HEK293 (cell line): ENCODE results near the gene OLFM2.

Experiments
- CTCF ChIA-PET: fragments of 350-600 bp; formaldehyde crosslinking; extraction: SDS; loops from one replicate; lab custom pipeline; 2021; ENCODE audit warnings: antibody characterized with exemption; lab: Yijun Ruan, JAX
- POLR2A ChIA-PET: fragments of 300-600 bp; formaldehyde crosslinking; extraction: SDS; loops from one replicate; lab custom pipeline; 2020; ENCODE audit warnings: antibody characterized with exemption, inconsistent platforms; lab: Yijun Ruan, JAX
- H3K27ac ChIP-seq: fragments of 200-500 bp; sonication (Bioruptor generic); 2 replicates; pipeline ENCODE4 v1.5.1; 2014; ENCODE audit warnings: low read depth, low read length, control low read depth, inconsistent platforms; ENCODE audit errors: extremely low read depth
- H3K36me3 ChIP-seq, 2 experiments: fragments of 200-500 bp in 1 of 2; sonication (Bioruptor generic) in 1 of 2; 1 replicate in 1 of 2; 2 replicates in 1 of 2; pipeline ENCODE4 v1.5.1; 2014 to 2017; ENCODE audit warnings: inconsistent platforms in 2 of 2, low read length in 2 of 2; ENCODE audit not compliant: control insufficient read depth in 2 of 2, insufficient read depth in 1 of 2
- H3K4me1 ChIP-seq: fragments of 200-500 bp; sonication (Bioruptor generic); 2 replicates; pipeline ENCODE4 v1.5.1; 2014; ENCODE audit warnings: mild to moderate bottlenecking, low read length, inconsistent platforms; ENCODE audit not compliant: control insufficient read depth, insufficient read depth
- H3K4me3 ChIP-seq: 2 replicates; pipeline ENCODE4 v1.5.1; 2011; ENCODE audit warnings: low read depth, mild to moderate bottlenecking, control low read depth, low read length, moderate library complexity
- H3K9me3 ChIP-seq: fragments of 200-500 bp; sonication (Bioruptor generic); 2 replicates; pipeline ENCODE4 v1.5.1; 2014; ENCODE audit warnings: low read depth, low read length, inconsistent platforms; ENCODE audit not compliant: control insufficient read depth, insufficient read depth
- BCL11A ChIP-seq: fragments of 450-650 bp; formaldehyde crosslinking; IDR thresholded peaks from 2 replicates; pipeline ENCODE4 v1.5.1; 2016; ENCODE audit warnings: low read depth, missing biosample characterization, missing genetic modification characterization
- BCL6B ChIP-seq: fragments of 450-650 bp; formaldehyde crosslinking; IDR thresholded peaks from 2 replicates; pipeline ENCODE4 v1.5.1; 2017; ENCODE audit warnings: missing biosample characterization, missing genetic modification characterization
- KLF10 ChIP-seq: fragments of 450-650 bp; IDR thresholded peaks from 2 replicates; pipeline ENCODE4 v1.5.1; 2018; ENCODE audit warnings: missing biosample characterization, mild to moderate bottlenecking, missing genetic modification characterization
- PRDM10 ChIP-seq: fragments of 450-650 bp; formaldehyde crosslinking; IDR thresholded peaks from 2 replicates; pipeline ENCODE4 v1.5.1; 2016; ENCODE audit warnings: missing biosample characterization, missing genetic modification characterization
- SCRT1 ChIP-seq: fragments of 450-650 bp; formaldehyde crosslinking; IDR thresholded peaks from 2 replicates; pipeline ENCODE4 v1.5.1; 2016; ENCODE audit warnings: missing biosample characterization, missing genetic modification characterization, borderline replicate concordance
- SCRT2 ChIP-seq: fragments of 450-650 bp; formaldehyde crosslinking; IDR thresholded peaks from 2 replicates; pipeline ENCODE4 v1.5.1; 2016; ENCODE audit warnings: missing biosample characterization, missing genetic modification characterization
- TCF7L2 ChIP-seq: IDR thresholded peaks from 2 replicates; pipeline ENCODE4 v1.6.1; 2011; ENCODE audit warnings: low read depth, mild to moderate bottlenecking, inconsistent platforms, low read length, moderate library complexity, borderline replicate concordance
- ZBTB17 ChIP-seq: fragments of 450-650 bp; formaldehyde crosslinking; IDR thresholded peaks from 2 replicates; pipeline ENCODE4 v1.5.1; 2016; ENCODE audit warnings: missing biosample characterization, missing genetic modification characterization
- ZBTB6 ChIP-seq: fragments of 450-650 bp; formaldehyde crosslinking; IDR thresholded peaks from 2 replicates; pipeline ENCODE4 v1.5.1; 2017; ENCODE audit warnings: missing biosample characterization, missing genetic modification characterization
- ZNF221 ChIP-seq: fragments of 450-650 bp; formaldehyde crosslinking; IDR thresholded peaks from 2 replicates; pipeline ENCODE4 v1.5.1; 2017; ENCODE audit warnings: missing biosample characterization, missing genetic modification characterization, borderline replicate concordance
- ZNF248 ChIP-seq: fragments of 450-650 bp; formaldehyde crosslinking; IDR thresholded peaks from 2 replicates; pipeline ENCODE4 v1.5.1; 2017; ENCODE audit warnings: missing biosample characterization, missing genetic modification characterization
- ZNF37A ChIP-seq: fragments of 450-650 bp; IDR thresholded peaks from 2 replicates; pipeline ENCODE4 v1.5.1; 2018; ENCODE audit warnings: missing biosample characterization, missing genetic modification characterization
- ZNF791 ChIP-seq: fragments of 450-650 bp; formaldehyde crosslinking; IDR thresholded peaks from 2 replicates; pipeline ENCODE4 v1.5.1; 2016; ENCODE audit warnings: missing biosample characterization, missing genetic modification characterization
- ZXDB ChIP-seq: fragments of 450-650 bp; formaldehyde crosslinking; IDR thresholded peaks from 2 replicates; pipeline ENCODE4 v1.5.1; 2016; ENCODE audit warnings: missing biosample characterization, missing genetic modification characterization
- TF ChIP-seq, protein P1 (sequence below): fragments of 450-650 bp; formaldehyde crosslinking; IDR thresholded peaks from 2 replicates; pipeline ENCODE4 v1.5.0; 2017; ENCODE audit warnings: missing biosample characterization, missing genetic modification characterization, borderline replicate concordance

Gene OLFM2

GRCh38 chr19:9962623-9963290 lies 26.4 kb upstream of the OLFM2 start:
- CTCF ChIA-PET: no interaction called here
- TF ChIP-seq ZXDB (tag by site-specific recombination) (no peak), TCF7L2 (no peak), KLF10 (tag by site-specific recombination) (no peak), ZBTB17 (tag by site-specific recombination) (peak; percentile 12; the same call in 1 of the 2 replicates), ZNF248 (no peak), ZNF221 (tag by site-specific recombination) (no peak), BCL6B (tag by site-specific recombination) (no peak), SCRT1 (tag by site-specific recombination) (no peak), ZNF37A (tag by site-specific recombination) (peak; percentile 95), ZBTB6 (no peak), ZNF791 (tag by site-specific recombination) (no peak)
- TF ChIP-seq, all 188 proteins: peak for 2
- Histone ChIP-seq H3K4me3 (no peak overlapping the region), H3K4me1 (peaks cover under 1% of the 10 kb centered on the region; the same call in 1 of the 2 replicates), H3K36me3 (no peaks in the 10 kb centered on the region), H3K27ac (no peak overlapping the region), H3K9me3 (no peaks in the 10 kb centered on the region)
- POLR2A ChIA-PET: interaction anchor here (0.5 kb wide), 1 partner anchor 65 kb away, joined by 4 read pairs; no protein-coding TSS in a partner anchor

DNA sequence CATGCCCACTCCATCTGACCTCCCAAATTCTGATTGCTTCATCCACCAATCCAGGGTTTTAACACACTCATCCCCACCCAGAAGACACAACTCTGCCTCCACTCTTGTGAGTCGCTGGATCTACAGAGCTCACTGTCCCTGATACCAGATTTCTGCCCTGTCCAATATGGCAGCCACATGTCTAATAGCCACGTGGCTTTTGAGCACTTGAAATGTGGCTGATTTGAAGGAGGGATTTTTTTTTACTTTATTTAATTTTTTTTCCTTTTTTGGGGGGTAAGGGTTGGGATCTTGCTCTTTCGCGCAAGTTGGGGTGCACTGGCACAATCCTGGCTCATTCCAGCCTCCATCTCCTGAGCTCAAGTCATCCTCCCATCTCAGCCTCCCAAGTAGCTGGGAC lies 24.8 kb upstream of the OLFM2 start:
- Histone ChIP-seq H3K9me3 (no peaks in the 10 kb centered on the region), H3K4me3 (no peak overlapping the region), H3K27ac (no peak overlapping the region), H3K4me1 (no peaks in the 10 kb centered on the region), H3K36me3 (no peaks in the 10 kb centered on the region)
- CTCF ChIA-PET: interaction anchor here (0.5 to 1.5 kb wide), 4 partner anchors 18 to 225 kb away, joined by 3 to 6 read pairs (median 4); no protein-coding TSS in a partner anchor
- TF ChIP-seq, protein P1, sequence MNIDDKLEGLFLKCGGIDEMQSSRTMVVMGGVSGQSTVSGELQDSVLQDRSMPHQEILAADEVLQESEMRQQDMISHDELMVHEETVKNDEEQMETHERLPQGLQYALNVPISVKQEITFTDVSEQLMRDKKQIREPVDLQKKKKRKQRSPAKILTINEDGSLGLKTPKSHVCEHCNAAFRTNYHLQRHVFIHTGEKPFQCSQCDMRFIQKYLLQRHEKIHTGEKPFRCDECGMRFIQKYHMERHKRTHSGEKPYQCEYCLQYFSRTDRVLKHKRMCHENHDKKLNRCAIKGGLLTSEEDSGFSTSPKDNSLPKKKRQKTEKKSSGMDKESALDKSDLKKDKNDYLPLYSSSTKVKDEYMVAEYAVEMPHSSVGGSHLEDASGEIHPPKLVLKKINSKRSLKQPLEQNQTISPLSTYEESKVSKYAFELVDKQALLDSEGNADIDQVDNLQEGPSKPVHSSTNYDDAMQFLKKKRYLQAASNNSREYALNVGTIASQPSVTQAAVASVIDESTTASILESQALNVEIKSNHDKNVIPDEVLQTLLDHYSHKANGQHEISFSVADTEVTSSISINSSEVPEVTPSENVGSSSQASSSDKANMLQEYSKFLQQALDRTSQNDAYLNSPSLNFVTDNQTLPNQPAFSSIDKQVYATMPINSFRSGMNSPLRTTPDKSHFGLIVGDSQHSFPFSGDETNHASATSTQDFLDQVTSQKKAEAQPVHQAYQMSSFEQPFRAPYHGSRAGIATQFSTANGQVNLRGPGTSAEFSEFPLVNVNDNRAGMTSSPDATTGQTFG (tag by site-specific recombination): 0 out of 2 replicates have a peak, but pooled peaks have one; percentile 27
- TF ChIP-seq BCL11A (tag by site-specific recombination): no peak
- POLR2A ChIA-PET: no interaction called here

DNA sequence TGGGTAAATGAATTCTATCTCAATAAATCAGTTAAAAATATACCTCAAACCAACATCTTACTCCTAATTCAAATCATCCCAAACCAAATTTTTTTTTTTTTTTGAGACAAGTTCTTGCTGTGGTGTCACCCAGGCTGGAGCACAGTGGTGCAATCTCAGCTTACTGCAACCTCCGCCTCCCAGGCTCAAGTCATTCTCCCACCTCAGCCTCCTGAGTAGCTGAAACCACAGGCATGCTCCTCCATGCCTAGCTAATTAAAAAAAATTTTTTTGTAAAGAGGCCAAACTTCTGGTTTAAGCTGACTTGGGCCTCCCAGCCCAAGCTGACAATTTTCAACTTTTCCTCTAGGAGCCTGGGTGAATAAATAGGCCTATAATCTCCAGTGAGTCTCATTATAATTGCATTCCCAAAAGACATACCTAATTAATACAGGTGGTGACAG lies 22.1 kb upstream of the OLFM2 start:
- no peak overlapping the region for H3K27ac ChIP-seq
- no peaks in the 10 kb centered on the region for H3K4me1 ChIP-seq
- POLR2A ChIA-PET: interaction anchor here (0.8 kb wide), 1 partner anchor 422 kb away, joined by 3 read pairs; the partner anchor contains the start of gene TYK2
- CTCF ChIA-PET: interaction anchor here (0.5 to 1.0 kb wide), 4 partner anchors 9 to 262 kb away, joined by 3 to 4 read pairs (median 4); no protein-coding TSS in a partner anchor
- H3K9me3 ChIP-seq: no peaks in the 10 kb centered on the region
- no peak overlapping the region for H3K4me3 ChIP-seq
- H3K36me3 ChIP-seq: no peaks in the 10 kb centered on the region
- no peak for TF ChIP-seq SCRT2 (tag by site-specific recombination)
- peak; percentile 75 for TF ChIP-seq PRDM10 (tag by site-specific recombination)
